Raji (cell line): ENCODE results near the gene S1PR4.

ENCODE experiments used
- POLR2A ChIP-seq: IDR thresholded peaks from 2 replicates; pipeline ENCODE4 v1.6.1; 2011; ENCODE audit warnings: low read depth, low read length, control low read depth; ENCODE audit not compliant: insufficient read depth

Gene S1PR4

GRCh38 chr19:3162418-3163229 lies 15.9 kb upstream of the S1PR4 start:
- no peak for TF ChIP-seq POLR2A

GRCh38 chr19:3163230-3163886 lies 15.2 kb upstream of the S1PR4 start:
- no peak for TF ChIP-seq POLR2A

GRCh38 chr19:3163943-3164342 lies 14.6 kb upstream of the S1PR4 start:
- no peak for TF ChIP-seq POLR2A

GRCh38 chr19:3167533-3168272 lies 10.9 kb upstream of the S1PR4 start:
- no peak for TF ChIP-seq POLR2A

GRCh38 chr19:3171894-3172672 lies 6.5 kb upstream of the S1PR4 start:
- no peak for TF ChIP-seq POLR2A

GRCh38 chr19:3175781-3176714 lies 2.5 kb upstream of the S1PR4 start:
- no peak for TF ChIP-seq POLR2A

GRCh38 chr19:3176715-3177501 lies 1.7 kb upstream of the S1PR4 start:
- TF ChIP-seq POLR2A = no peak

- TF ChIP-seq POLR2A = peak; percentile 34
Observed at GRCh38 chr19:3178973-3179738, 587 bp downstream of the S1PR4 start.

- TF ChIP-seq POLR2A = no peak
Observed at GRCh38 chr19:3179739-3180293, 1.2 kb downstream of the S1PR4 start.

GRCh38 chr19:3183721-3184641 lies 5.4 kb downstream of the S1PR4 start:
- no peak for TF ChIP-seq POLR2A

- no peak for TF ChIP-seq POLR2A
Observed at GRCh38 chr19:3184847-3185460, 6.4 kb downstream of the S1PR4 start.
